Measurements from ENCODE around the gene RCOR1.

The RCOR1 gene

DNA sequence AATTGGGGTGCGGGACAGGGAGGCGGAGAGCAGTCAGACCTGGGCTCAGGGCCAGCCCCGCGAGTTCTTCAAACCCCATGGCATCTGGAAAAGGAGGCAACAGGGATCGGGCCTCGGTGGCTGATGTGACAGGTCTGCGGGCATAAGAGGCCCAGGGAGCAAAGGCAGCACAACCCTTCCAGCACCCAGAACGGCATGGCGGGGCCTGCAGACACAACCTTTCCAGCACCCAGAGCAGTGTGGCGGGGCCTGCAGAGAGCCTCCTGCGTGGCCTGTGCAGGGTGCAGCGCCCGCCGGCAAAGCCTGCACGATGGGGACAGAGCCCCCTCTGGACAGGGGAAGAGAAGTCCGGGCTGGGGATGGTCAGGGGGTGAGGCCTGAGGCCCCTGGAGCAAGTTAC lies 158.6 kb downstream of the RCOR1 start:
- FAIRE-seq (no peak), DNase-seq (ENCODE audit: insufficient read length, low spot score) (no peak)
- TF ChIP-seq, protein P1, sequence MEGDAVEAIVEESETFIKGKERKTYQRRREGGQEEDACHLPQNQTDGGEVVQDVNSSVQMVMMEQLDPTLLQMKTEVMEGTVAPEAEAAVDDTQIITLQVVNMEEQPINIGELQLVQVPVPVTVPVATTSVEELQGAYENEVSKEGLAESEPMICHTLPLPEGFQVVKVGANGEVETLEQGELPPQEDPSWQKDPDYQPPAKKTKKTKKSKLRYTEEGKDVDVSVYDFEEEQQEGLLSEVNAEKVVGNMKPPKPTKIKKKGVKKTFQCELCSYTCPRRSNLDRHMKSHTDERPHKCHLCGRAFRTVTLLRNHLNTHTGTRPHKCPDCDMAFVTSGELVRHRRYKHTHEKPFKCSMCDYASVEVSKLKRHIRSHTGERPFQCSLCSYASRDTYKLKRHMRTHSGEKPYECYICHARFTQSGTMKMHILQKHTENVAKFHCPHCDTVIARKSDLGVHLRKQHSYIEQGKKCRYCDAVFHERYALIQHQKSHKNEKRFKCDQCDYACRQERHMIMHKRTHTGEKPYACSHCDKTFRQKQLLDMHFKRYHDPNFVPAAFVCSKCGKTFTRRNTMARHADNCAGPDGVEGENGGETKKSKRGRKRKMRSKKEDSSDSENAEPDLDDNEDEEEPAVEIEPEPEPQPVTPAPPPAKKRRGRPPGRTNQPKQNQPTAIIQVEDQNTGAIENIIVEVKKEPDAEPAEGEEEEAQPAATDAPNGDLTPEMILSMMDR (IDR thresholded peaks at IDR 0.05; ENCODE audit: insufficient read depth, missing control alignments) = no peak

- DNase-seq (ENCODE audit: insufficient read length, low spot score) = no peak
- TF ChIP-seq, protein P1 (IDR thresholded peaks at IDR 0.05; ENCODE audit: insufficient read depth, missing control alignments) = no peak
- FAIRE-seq = no peak
Measured at GRCh38 chr14:102752239-102752847, 159.9 kb downstream of the RCOR1 start.

- DNase-seq (ENCODE audit: insufficient read length, low spot score) = no peak
- TF ChIP-seq, protein P1 (IDR thresholded peaks at IDR 0.05; ENCODE audit: insufficient read depth, missing control alignments) = no peak
- FAIRE-seq = no peak
Measured at GRCh38 chr14:102754370-102755262, 162.2 kb downstream of the RCOR1 start.

DNA sequence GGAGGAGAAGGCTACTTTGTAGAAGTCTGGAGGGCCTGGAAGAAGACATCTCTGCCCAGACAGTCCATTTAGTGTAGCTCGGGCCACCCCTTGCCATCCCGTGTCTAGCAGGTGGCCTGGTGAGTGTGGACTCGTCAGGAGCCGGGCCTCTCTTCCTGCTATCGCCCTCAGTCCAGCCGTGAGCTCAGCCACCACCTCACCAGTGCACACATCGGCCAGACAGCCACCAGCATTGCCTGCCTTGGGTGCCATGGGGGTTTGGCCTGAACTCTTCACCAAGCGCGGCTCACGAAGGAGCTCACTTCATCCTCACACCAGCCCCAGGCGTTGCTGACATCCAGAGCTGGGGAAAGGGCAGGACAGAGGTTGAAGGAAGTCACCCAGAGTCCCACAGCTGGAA lies 165.2 kb downstream of the RCOR1 start:
- no peak for DNase-seq (ENCODE audit: insufficient read length, low spot score)
- TF ChIP-seq, protein P1 (IDR thresholded peaks at IDR 0.05; ENCODE audit: insufficient read depth, missing control alignments) = no peak
- FAIRE-seq = no peak

GRCh38 chr14:102758087-102758486 lies 165.6 kb downstream of the RCOR1 start:
- FAIRE-seq (no peak), DNase-seq (ENCODE audit: insufficient read length, low spot score) (no peak)
- TF ChIP-seq, protein P1 (IDR thresholded peaks at IDR 0.05; ENCODE audit: insufficient read depth, missing control alignments) = no peak

- TF ChIP-seq, protein P1 (IDR thresholded peaks at IDR 0.05; ENCODE audit: insufficient read depth, missing control alignments) = no peak
- FAIRE-seq = no peak
- no peak for DNase-seq (ENCODE audit: insufficient read length, low spot score)
Measured at GRCh38 chr14:102759456-102760187, 167.2 kb downstream of the RCOR1 start.
